Measurements from ENCODE around the gene RNF220.
"Not testable (repeated sequence)": the region's sequence is repeated elsewhere in the genome, so short reads cannot be mapped to it uniquely, and the experiment has no call there.

RNF220 gene

DNA sequence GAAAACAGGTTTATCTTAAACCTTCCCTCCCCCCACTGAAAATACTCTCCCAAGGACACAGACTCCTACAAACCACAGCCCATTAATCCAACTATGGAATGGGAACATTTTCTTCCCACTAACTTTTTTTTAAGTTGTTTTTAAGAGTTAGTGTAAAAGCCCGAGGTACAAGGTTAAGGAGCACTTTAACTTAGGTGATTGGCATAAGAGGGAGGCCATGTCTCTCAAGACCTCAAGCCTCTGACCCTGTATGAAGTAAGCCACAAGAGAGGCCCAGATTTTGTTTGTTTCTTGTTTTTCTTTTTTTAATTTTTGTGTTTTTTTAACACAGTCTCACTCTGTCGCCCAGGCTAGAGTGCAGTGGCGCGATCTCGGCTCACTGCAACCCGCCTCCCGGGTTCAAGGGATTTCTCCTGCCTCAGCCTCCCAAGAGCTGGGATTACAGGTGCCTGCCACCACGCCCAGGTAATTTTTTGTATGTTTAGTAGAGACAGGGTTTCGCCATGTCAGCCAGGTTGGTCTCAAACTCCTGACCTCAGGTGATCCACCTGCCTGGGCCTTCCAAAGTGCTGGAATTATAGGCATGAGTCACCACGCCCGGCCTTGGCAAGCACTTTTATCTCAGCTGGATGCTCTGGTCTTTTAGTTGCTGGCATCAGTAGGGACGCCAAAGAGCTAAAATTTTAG is 283.8 kb downstream of the RNF220 start:
- Histone ChIP-seq H3K4me3 (ENCODE audit: insufficient read depth, low read depth, low read length) (no peak overlapping the region), H3K36me3 (ENCODE audit: control insufficient read depth, insufficient read depth, low read length) (no peaks in the 10 kb centered on the region), H3K27me3 (ENCODE audit: control insufficient read depth, insufficient read depth, low read length, poor library complexity, severe bottlenecking) (no peaks in the 10 kb centered on the region), H3K27ac (ENCODE audit: insufficient read depth, low read depth, low read length, poor library complexity, severe bottlenecking) (no peak overlapping the region), H3K9me3 (ENCODE audit: control insufficient read depth, low read length) (no peaks in the 10 kb centered on the region), H3K4me1 (ENCODE audit: control insufficient read depth, insufficient read depth, low read length) (no peaks in the 10 kb centered on the region)
- WGBS, 2 experiments: 88 to 89% methylated on average over 12 of the region's 12 CpGs

DNA sequence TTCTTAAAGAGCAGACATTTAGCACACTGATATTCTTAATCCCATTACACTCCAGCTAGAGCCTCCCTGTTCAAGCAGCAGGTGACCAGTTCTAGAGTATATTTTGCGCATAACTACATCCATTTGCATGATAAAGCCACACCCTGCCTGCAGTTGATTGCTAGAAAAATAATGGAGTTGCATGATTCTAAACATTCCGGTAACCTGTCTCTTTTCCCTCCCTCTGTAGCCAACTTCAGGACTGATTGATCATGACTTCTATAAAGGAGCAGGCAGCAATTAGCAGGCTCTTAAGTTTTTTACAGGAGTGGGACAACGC is 284.4 kb downstream of the RNF220 start:
- Histone ChIP-seq H3K36me3 (ENCODE audit: control insufficient read depth, insufficient read depth, low read length) (no peaks in the 10 kb centered on the region), H3K9me3 (ENCODE audit: control insufficient read depth, low read length) (no peaks in the 10 kb centered on the region), H3K4me1 (ENCODE audit: control insufficient read depth, insufficient read depth, low read length) (no peaks in the 10 kb centered on the region), H3K4me3 (ENCODE audit: insufficient read depth, low read depth, low read length) (no peak overlapping the region), H3K27ac (ENCODE audit: insufficient read depth, low read depth, low read length, poor library complexity, severe bottlenecking) (no peak overlapping the region), H3K27me3 (ENCODE audit: control insufficient read depth, insufficient read depth, low read length, poor library complexity, severe bottlenecking) (no peaks in the 10 kb centered on the region)
- 82 to 88% methylated on average over 3 of the region's 3 CpGs for WGBS, 2 experiments

DNA sequence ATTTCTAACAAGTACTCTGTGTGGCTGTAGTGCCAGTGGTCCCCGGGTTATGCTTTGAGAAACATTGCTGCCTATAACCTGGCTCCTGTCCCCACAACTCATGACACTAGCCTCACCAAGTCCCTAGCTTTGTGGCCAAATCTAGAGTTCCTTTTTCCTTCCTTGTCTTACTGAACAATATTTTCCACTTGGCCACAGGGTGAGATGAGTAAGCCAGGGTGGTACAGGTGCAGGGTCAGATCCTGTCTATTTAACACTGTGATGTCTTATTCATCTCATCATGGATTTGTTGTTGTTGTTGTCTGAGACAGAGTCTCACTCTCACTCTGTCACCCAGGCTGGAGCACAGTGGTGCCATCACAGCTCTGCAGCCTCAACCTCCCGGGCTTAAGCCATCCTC is 288.1 kb downstream of the RNF220 start:
- H3K36me3 ChIP-seq (ENCODE audit: control insufficient read depth, insufficient read depth, low read length): no peaks in the 10 kb centered on the region
- no peaks in the 10 kb centered on the region for H3K4me1 ChIP-seq (ENCODE audit: control insufficient read depth, insufficient read depth, low read length)
- WGBS, 2 experiments: 94 to 96% methylated on average over 2 of the region's 2 CpGs
- H3K27me3 ChIP-seq (ENCODE audit: control insufficient read depth, insufficient read depth, low read length, poor library complexity, severe bottlenecking): no peaks in the 10 kb centered on the region
- H3K4me3 ChIP-seq (ENCODE audit: insufficient read depth, low read depth, low read length): no peak overlapping the region
- H3K9me3 ChIP-seq (ENCODE audit: control insufficient read depth, low read length): no peaks in the 10 kb centered on the region
- no peak overlapping the region for H3K27ac ChIP-seq (ENCODE audit: insufficient read depth, low read depth, low read length, poor library complexity, severe bottlenecking)

DNA sequence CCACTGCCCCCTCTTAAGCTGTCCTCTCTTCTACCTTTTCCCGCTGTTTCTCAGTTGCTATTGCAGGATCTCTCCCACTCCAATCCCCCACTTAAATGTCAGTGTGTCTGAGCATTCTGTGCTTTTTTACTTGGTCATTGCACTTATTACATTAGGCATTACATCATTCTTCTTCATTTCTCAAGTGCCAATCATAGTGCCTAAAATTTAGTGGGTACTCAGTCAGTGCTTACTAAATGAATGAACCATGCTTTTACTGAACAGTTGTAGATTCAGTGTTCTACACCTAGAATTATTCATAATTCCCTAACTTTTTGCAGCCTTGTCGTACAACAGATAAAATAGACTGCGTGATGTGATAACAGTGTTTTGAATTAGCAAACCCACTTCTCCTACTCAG is 288.8 kb downstream of the RNF220 start:
- Histone ChIP-seq H3K27me3 (ENCODE audit: control insufficient read depth, insufficient read depth, low read length, poor library complexity, severe bottlenecking) (no peaks in the 10 kb centered on the region), H3K4me1 (ENCODE audit: control insufficient read depth, insufficient read depth, low read length) (no peaks in the 10 kb centered on the region), H3K9me3 (ENCODE audit: control insufficient read depth, low read length) (no peaks in the 10 kb centered on the region), H3K27ac (ENCODE audit: insufficient read depth, low read depth, low read length, poor library complexity, severe bottlenecking) (no peak overlapping the region), H3K36me3 (ENCODE audit: control insufficient read depth, insufficient read depth, low read length) (no peaks in the 10 kb centered on the region), H3K4me3 (ENCODE audit: insufficient read depth, low read depth, low read length) (no peak overlapping the region)
- 94 to 100% methylated on average over 1 to 3 of the region's 3 CpGs for WGBS, 2 experiments

DNA sequence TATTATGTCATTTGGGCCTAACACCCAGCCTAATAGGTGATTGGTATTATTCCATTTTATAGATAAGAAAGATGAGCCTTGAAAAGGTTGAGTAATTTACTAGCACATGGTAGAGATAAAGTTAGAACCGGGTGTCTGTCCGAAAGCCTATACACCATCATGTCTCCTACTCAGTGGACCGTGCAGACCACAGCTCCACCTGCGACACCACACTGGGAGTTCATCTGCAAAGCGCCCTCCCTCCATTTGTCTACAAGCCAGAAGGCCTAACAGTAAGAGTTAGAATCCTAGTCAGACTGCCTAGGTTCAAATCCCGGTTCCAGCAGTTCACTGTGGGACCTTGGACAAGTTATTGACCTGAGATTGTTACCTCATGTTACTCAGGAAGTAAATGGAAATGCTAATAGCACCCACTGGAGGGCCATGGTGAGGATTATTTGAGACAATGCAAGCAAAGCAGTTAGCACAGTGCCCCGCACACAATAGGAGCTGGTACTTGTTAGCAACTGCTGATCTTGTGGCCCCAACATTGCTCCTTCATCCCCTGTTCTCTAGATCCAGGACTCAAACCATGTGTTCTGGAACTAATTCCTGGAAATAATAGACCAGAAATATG is 289.9 kb downstream of the RNF220 start:
- H3K4me1 ChIP-seq (ENCODE audit: control insufficient read depth, insufficient read depth, low read length): no peaks in the 10 kb centered on the region
- no peaks in the 10 kb centered on the region for H3K36me3 ChIP-seq (ENCODE audit: control insufficient read depth, insufficient read depth, low read length)
- H3K9me3 ChIP-seq (ENCODE audit: control insufficient read depth, low read length): no peaks in the 10 kb centered on the region
- H3K27ac ChIP-seq (ENCODE audit: insufficient read depth, low read depth, low read length, poor library complexity, severe bottlenecking): no peak overlapping the region
- H3K4me3 ChIP-seq (ENCODE audit: insufficient read depth, low read depth, low read length): no peak overlapping the region
- WGBS, 2 experiments: 93 to 95% methylated on average over 7 of the region's 7 CpGs
- H3K27me3 ChIP-seq (ENCODE audit: control insufficient read depth, insufficient read depth, low read length, poor library complexity, severe bottlenecking): no peaks in the 10 kb centered on the region

DNA sequence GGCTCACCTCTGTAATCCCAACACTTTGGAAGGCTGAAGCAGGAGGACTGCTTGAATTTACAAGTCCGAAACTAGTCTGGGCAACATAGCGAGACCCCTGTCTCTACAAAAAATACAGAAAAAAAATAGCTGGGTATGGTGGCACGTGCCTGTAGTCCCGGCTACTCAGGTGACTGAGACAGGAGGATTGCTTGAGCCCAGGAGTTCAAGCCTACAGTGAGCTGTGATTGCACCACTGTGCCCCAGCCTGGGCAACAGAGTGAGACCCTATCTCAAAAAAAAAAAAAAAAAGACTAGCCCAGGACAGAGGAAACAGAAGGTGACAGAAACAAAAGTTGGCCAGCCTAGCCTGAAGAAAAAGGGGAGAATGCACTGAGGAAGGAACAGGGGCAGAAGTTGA is 290.6 kb downstream of the RNF220 start:
- WGBS, 2 experiments: 96 to 97% methylated on average over 4 of the region's 4 CpGs
- no peak overlapping the region for H3K4me3 ChIP-seq (ENCODE audit: insufficient read depth, low read depth, low read length)
- H3K27me3 ChIP-seq (ENCODE audit: control insufficient read depth, insufficient read depth, low read length, poor library complexity, severe bottlenecking): no peaks in the 10 kb centered on the region
- no peaks in the 10 kb centered on the region for H3K4me1 ChIP-seq (ENCODE audit: control insufficient read depth, insufficient read depth, low read length)
- H3K36me3 ChIP-seq (ENCODE audit: control insufficient read depth, insufficient read depth, low read length): no peaks in the 10 kb centered on the region
- H3K27ac ChIP-seq (ENCODE audit: insufficient read depth, low read depth, low read length, poor library complexity, severe bottlenecking): no peak overlapping the region
- no peaks in the 10 kb centered on the region for H3K9me3 ChIP-seq (ENCODE audit: control insufficient read depth, low read length)

DNA sequence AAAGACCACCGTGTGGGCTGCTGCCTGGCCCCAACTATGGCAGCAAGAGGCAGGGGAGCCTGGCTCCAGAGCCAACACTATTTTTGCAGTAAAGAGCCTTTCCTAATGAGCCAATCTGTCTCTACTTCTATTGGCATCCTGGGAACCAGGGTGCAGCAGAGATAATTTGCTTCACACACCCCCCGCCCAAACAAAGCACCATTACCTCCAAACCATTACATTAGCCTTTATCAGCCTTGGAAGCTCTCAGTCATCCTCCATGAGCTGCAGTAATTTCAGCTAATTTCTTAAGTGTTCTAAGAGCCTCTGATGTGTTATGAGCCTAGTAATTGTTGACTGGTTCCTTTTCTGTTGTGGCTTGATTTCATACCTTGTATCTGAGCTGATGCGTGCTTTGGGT is 291.0 kb downstream of the RNF220 start:
- WGBS, 2 experiments: 92 to 93% methylated on average over 2 to 3 of the region's 3 CpGs
- H3K4me1 ChIP-seq (ENCODE audit: control insufficient read depth, insufficient read depth, low read length): no peaks in the 10 kb centered on the region
- H3K4me3 ChIP-seq (ENCODE audit: insufficient read depth, low read depth, low read length): no peak overlapping the region
- H3K9me3 ChIP-seq (ENCODE audit: control insufficient read depth, low read length): no peaks in the 10 kb centered on the region
- no peak overlapping the region for H3K27ac ChIP-seq (ENCODE audit: insufficient read depth, low read depth, low read length, poor library complexity, severe bottlenecking)
- H3K36me3 ChIP-seq (ENCODE audit: control insufficient read depth, insufficient read depth, low read length): no peaks in the 10 kb centered on the region
- H3K27me3 ChIP-seq (ENCODE audit: control insufficient read depth, insufficient read depth, low read length, poor library complexity, severe bottlenecking): no peaks in the 10 kb centered on the region

DNA sequence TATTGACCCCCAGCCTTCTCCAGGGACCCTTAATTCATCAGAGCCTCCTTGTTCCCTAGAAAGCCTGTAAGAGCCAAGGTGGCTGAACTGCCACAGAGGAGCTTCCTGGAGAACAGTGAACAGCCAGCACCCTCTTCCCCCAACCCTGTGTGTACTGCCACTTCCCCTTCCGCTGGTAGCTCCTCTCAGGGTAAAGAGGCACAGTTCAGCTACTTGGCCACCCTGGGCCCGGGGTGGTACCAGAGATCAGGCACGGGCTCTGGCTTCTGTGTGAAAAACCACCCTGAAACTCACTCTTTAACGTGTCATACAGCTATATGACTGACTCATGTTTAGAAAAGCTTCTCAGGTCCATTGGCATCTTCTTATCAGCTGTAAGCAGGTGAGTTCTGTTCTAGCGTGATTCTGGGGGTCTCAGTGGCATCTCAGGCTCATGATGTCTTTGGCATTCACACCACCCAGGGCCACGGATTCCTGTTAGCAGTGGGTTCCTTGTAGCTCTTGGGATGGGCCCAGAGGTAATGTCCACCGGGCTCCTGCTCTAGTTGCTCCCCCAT is 291.8 kb downstream of the RNF220 start:
- no peak overlapping the region for H3K27ac ChIP-seq (ENCODE audit: insufficient read depth, low read depth, low read length, poor library complexity, severe bottlenecking)
- WGBS, 2 experiments: 90 to 92% methylated on average over 7 of the region's 7 CpGs
- H3K27me3 ChIP-seq (ENCODE audit: control insufficient read depth, insufficient read depth, low read length, poor library complexity, severe bottlenecking): no peaks in the 10 kb centered on the region
- no peak overlapping the region for H3K4me3 ChIP-seq (ENCODE audit: insufficient read depth, low read depth, low read length)
- no peaks in the 10 kb centered on the region for H3K4me1 ChIP-seq (ENCODE audit: control insufficient read depth, insufficient read depth, low read length)
- H3K36me3 ChIP-seq (ENCODE audit: control insufficient read depth, insufficient read depth, low read length): no peaks in the 10 kb centered on the region
- no peaks in the 10 kb centered on the region for H3K9me3 ChIP-seq (ENCODE audit: control insufficient read depth, low read length)

DNA sequence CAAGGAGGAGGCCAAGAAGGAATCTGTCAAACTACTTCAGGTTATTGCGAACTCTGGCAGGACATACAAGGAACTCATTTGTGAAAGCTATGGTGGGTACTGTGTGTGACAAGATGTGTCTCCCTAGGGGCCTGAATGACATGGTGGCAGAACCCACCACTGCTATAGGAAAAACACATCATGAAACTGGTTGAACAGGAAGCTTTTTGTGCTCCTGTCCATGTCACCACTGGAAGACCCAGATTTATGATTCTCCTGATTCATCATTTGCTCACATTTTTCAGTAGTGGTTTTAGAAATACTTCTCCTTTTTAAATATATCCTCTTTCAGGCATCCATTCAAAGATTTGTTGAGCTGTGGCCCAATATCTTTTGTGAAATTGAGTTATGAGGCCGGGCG is 293.1 kb downstream of the RNF220 start:
- no peaks in the 10 kb centered on the region for H3K36me3 ChIP-seq (ENCODE audit: control insufficient read depth, insufficient read depth, low read length)
- H3K4me3 ChIP-seq (ENCODE audit: insufficient read depth, low read depth, low read length): no peak overlapping the region
- WGBS, 2 experiments: 95 to 97% methylated on average over 3 of the region's 3 CpGs
- H3K9me3 ChIP-seq (ENCODE audit: control insufficient read depth, low read length): no peaks in the 10 kb centered on the region
- no peaks in the 10 kb centered on the region for H3K4me1 ChIP-seq (ENCODE audit: control insufficient read depth, insufficient read depth, low read length)
- H3K27ac ChIP-seq (ENCODE audit: insufficient read depth, low read depth, low read length, poor library complexity, severe bottlenecking): no peak overlapping the region
- no peaks in the 10 kb centered on the region for H3K27me3 ChIP-seq (ENCODE audit: control insufficient read depth, insufficient read depth, low read length, poor library complexity, severe bottlenecking)

DNA sequence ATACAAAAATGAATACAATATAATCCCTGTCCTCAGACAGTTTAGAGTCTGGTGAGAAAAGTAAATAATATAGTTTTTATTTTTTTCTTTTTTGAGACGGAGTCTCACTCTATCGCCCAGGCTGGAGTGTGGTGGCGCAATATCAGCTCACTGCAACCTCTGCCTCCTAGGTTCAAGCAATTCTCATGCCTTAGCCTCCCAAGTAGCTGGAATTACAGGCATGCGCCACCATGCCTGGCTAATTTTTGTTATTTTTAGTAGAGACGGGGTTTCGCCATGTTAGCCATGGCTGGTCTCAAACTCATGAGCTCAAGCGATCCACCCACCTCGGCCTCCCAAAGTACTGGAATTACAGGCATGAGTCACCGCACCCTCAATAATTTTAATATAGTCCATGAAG is 294.3 kb downstream of the RNF220 start:
- WGBS, 2 experiments: 89 to 93% methylated on average over 9 of the region's 9 CpGs
- H3K9me3 ChIP-seq (ENCODE audit: control insufficient read depth, low read length); H3K4me3 ChIP-seq (ENCODE audit: insufficient read depth, low read depth, low read length); H3K27ac ChIP-seq (ENCODE audit: insufficient read depth, low read depth, low read length, poor library complexity, severe bottlenecking); H3K4me1 ChIP-seq (ENCODE audit: control insufficient read depth, insufficient read depth, low read length); H3K27me3 ChIP-seq (ENCODE audit: control insufficient read depth, insufficient read depth, low read length, poor library complexity, severe bottlenecking); H3K36me3 ChIP-seq (ENCODE audit: control insufficient read depth, insufficient read depth, low read length): not testable (repeated sequence)

All from ectodermal cell (in vitro differentiated cells).